Activated CD4-positive, CD25-positive, alpha-beta regulatory T cell treated with anti-CD3 and anti-CD28 coated beads, Interleukin-2, amount 50 U/mL, for 16 hours (primary cell): ENCODE results near the gene SNED1.

ENCODE experiments used
- DNase-seq: peaks from one replicate; pipeline ENCODE4 v3.0.0-alpha.2; 2020; ENCODE audit warnings: low read depth, low spot score

The SNED1 gene

DNA sequence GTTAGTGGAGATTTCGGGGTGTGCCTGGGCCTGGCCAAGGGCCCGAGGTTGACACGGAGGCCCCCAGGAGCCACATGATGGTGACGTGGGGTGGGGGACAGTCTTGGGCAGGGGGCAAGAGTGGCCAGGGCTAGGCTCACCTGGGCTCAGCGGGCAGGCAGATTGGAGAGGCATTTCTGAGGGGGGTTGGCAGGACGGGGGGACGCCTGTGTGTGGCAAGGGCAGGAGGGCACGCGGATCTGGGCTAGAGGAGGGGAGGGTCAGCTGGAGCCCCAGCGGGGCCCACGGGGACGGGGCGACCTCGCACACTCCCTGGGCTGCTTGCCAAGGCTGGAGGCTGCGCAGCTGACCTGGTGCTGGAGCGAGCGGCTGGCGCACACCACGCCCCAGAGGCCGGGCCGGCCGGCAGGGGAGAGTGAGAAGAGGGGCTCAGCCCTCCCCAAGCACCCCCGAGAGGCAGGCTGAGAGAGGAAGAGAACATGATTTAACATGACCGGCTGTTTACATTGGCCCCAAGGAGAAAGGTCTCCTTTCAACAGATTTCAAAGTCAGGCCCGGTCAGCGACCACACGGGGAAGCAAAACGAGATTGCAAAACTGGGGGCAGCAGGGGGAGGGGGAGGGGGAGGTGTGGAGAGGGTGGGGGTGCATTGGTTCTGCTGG lies 38.0 kb upstream of the SNED1 start:
- no peak for DNase-seq

GRCh38 chr2:240960971-240961876 lies 37.2 kb upstream of the SNED1 start:
- no peak for DNase-seq

DNA sequence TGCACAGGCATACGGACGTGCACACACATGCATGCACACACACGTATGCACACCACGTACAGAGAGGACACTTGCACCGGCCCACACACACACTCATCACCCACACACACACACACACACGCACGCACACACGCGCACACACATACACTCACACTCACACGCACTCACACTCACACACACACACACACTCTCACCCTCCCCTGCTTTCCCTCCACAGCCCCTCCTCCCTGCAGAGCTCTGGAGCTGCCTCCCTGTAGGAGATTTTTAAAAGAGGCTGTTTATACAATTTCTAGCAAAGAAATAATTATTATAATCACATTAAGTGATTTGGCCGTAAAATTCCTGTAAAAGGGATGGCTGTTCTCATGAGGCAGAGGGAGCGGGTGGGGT lies 36.5 kb upstream of the SNED1 start:
- no peak for DNase-seq

DNA sequence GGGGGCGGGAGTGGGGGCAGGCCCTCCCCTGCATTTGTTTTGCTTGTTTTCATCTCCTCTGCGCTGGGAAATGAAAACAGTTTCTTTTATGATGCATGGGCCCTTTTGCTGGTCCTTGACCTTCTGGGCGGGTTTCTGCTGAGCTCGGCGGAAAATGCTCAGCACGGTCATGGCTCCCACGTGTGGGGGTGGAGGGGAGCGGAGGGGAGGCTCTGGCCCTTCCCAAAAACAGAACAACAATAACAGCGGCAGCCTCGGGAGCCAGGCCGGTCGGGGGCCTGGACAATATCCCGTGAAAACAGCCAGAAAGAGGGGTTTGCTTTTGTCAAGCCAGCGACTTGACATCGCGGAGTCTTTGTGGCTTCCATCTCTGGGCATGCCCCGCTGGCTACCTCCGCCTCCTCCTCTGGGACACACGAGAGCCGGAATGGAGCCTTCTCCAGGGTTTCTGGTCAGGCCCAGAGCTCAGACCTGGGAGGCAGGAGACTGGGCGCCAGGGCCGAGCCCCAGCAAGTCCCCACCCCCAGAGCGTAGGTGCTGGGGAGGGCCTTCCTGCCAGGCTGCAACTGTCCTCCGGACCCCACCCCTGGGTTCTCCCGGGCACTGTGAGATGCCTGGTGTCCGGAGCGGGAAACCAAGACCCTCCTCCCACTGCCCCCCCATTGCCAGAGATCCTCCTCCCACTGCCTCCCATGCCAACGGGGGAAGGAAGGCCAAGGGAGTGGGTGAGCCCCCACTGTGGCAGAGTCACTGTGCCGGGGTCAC lies 35.9 kb upstream of the SNED1 start:
- DNase-seq = no peak

DNA sequence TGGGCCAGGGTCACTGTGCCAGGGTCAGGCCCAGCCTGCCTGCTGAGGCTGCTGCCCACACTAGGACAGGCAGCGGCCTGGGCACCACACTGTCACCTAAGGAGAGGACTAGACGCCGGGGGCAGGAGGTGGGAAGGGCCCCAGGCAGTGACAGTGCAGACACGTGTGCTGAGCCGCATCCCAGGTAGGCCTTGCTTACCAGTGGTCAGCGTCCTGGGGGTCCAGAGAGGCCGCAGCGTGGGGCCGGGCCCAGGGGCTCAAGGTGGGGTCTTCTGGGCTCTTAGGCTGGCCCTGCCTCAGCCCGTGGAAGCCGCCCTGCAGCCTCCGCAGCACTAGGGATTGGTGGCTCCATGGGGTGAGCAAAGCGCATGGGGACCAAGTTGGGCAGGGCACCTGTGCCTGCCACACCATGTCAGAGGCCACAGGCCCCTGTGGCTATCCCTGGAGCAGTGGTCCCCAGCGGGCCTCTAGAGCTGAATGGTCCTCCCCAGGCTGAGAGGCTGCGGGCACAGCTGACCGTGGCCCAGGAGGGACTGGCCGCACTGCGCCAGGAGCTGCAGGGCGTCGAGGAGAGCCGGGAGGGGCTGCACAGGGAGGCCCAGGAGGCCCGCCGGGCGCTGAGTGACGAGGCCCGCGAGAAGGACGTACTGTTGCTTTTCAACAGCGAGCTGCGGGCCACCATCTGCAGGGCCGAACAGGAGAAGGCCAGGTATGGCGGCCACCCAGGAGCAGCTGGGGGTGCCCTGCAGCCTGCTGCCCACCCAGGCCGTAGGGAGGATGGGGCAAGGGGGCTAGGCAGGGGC lies 35.2 kb upstream of the SNED1 start:
- DNase-seq = no peak

DNA sequence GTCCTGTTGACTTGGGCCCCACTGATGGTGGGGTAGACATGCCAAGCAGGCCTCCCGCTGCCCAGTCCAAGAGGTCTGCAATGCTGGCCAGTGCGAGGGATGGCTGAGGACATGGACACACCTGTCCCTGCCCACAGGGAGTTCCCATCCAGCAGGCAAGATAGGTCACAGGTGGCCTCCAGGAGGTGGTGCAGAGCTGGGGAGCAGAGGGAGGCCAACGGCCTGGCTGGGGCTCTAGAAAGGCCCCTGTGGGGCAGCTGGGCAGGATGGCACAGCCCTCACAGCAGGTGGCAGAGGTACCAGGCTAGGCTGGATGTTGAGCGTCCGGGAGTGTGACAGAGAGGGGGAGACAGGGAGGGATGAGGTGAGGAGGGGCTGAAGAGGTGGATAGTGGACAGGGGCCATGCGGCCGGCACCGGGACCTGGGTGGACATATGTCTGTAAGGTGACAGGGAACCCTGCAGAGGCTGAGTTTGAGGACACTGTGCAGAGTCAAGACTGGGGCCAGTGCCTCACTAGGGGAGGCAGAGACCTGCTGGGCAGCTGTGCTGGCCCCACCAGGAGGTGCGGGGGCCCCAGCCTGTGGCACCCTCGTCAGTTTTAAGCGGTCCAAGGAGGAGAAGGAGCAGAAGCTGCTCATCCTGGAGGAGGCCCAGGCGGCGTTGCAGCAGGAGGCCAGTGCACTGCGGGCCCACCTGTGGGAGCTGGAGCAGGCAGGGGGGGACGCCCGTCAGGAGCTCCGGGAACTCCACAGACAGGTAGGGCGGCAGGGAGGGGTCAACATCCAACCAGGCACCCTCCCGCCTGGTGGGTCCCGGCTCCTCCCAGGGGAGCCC lies 34.3 kb upstream of the SNED1 start:
- DNase-seq = no peak

GRCh38 chr2:240964704-240965295 lies 33.6 kb upstream of the SNED1 start:
- no peak for DNase-seq

GRCh38 chr2:240965296-240965904 lies 33.0 kb upstream of the SNED1 start:
- DNase-seq = no peak

GRCh38 chr2:240965905-240966456 lies 32.4 kb upstream of the SNED1 start:
- no peak for DNase-seq

GRCh38 chr2:240966457-240966905 lies 31.9 kb upstream of the SNED1 start:
- no peak for DNase-seq

DNA sequence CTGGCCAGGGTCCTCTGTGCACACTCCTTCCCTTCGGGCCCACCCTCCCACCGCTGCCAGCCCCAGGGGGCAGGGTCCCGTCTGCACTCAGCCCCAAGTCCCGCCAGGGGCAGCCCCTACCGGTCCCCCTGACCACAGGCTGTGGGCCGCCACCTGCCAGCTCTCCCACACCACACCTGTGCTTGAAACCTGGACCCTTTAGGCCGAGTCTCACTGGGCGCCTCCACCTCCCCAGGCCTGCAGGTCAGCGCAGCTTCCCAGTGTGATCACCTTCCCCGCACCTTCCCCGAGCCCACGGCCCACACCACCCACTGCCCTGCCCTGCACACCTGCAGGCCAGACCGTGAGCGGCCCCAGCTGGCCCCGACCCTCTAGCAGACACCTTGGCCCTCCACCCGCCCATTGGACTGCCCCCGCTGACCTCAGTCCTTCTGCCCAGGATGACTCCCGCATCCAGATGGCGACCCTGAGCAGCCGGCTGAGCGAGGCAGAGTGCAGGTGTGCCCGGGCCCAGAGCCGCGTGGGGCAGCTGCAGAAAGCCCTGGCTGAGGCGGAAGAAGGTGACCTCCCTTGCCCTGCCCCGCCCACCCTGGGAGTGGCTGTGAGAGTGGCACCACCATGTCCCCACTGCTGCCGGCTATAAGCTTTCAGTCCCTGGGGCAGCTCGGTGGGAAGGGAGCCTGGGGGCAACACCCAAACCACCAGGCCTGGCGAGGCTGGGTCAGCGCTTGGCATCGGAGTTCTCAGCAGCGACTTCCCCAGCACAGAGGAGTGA lies 31.3 kb upstream of the SNED1 start:
- DNase-seq = no peak

- DNase-seq = no peak
Observed at GRCh38 chr2:240967681-240968621, 30.5 kb upstream of the SNED1 start.

DNA sequence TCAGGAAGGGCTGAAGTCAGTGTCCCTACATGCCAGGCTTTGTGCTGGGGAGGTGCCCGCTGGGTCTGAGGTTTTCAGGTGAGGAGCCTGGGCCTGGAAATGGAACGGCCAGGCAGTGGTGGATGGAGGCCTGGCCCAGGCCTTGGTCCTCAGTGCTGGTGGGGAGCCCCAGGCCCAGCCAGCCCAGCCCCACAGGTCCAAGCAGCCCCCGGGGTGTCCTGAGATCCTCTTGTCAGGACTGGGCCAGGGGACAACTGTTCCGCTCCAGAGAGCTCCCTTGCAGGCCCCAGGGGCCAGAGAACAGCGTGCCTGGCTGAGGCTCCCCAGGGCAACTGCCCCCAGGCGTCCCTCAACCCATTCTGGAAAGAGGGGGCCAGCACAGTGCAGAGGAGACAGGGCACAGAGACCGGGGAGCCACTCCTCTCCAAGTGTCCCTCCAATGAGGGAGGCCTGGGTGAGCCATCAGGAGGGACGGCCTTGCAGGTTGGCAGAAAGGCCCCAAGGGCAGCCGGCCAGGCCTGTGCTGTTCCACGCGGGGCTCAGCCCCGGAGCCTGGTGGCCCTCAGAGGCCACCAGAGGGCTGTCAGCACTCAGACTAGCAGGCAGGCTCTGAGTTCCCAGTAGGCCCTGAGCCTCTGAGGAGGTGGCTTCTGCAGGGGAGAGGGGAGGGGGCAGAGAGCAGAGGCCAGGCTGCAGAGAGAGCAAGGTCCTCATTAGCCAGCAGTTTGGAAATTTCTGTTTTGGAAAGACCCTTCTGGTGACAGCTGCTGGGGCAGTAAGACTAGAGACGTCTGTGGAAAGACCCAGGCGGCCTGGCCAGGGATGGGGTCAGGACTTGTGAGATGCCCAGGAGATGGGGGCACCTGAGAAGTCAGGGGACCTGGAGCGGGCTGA lies 29.4 kb upstream of the SNED1 start:
- DNase-seq = no peak

DNA sequence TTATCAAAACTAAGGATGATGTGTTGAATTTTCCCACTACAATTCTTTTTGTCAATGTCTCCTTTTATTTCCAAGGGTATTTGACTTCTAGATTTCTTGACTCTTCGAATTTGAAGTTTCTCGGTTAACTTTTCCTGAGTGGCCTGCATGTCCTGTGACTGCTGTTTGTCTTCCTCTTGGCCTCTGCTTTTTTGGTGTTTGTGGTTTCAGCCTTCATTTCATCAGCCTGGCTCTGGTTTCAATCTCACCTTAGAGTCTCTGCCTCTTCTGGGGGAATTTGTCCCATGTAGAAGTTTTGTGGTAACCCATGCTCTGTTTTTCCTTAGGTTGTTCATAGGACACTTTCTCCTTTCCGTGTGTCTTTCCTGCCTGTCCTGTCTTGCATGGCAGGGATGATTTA lies 28.3 kb upstream of the SNED1 start:
- no peak for DNase-seq

DNA sequence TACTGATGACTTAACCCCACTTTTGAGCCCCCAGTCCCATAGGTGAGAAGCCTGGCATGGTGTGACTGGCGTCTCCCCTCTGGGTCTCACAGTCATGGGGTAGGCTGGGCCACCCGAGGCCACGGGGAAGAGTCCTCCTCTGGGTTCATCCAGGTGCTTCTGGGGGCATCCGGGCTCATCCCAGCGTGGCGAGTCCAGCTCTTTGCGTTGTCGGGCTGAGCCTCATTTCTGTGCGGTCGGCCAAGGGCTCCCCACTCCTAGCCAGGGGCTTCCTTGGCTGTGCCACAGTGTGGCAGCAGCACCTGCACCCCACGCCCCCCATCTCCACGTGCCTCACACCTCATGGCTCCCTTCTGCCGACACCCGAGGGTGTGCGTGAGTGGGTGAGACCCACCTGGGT lies 27.6 kb upstream of the SNED1 start:
- no peak for DNase-seq

GRCh38 chr2:240972201-240972600 lies 26.2 kb upstream of the SNED1 start:
- DNase-seq = no peak
